ENCODE data around the gene NEDD9.

DNA sequence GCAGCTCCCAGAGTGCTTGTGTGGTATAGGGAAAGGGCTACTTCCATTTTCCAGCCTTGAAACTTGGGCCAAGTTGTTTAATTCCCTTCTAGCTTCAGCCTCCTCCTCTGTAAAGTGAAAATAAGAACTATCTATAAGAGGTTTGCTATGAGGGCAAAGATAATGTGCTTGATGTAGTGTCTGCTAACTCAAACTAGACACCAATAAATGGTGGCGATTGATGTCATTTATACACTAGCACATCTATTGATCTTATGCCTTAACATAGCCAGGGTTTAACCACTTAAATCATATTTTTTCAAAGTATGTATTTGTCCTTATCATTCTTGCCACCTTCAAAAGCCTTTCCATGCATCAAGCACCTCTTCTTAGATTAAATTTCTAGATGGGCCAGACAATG, 55.2 kb downstream of the NEDD9 start:
- TF ChIP-seq CEBPB (IDR thresholded peaks at IDR 0.05; ENCODE audit: low read depth) = no peak
- TF ChIP-seq, protein P1, sequence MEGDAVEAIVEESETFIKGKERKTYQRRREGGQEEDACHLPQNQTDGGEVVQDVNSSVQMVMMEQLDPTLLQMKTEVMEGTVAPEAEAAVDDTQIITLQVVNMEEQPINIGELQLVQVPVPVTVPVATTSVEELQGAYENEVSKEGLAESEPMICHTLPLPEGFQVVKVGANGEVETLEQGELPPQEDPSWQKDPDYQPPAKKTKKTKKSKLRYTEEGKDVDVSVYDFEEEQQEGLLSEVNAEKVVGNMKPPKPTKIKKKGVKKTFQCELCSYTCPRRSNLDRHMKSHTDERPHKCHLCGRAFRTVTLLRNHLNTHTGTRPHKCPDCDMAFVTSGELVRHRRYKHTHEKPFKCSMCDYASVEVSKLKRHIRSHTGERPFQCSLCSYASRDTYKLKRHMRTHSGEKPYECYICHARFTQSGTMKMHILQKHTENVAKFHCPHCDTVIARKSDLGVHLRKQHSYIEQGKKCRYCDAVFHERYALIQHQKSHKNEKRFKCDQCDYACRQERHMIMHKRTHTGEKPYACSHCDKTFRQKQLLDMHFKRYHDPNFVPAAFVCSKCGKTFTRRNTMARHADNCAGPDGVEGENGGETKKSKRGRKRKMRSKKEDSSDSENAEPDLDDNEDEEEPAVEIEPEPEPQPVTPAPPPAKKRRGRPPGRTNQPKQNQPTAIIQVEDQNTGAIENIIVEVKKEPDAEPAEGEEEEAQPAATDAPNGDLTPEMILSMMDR (IDR thresholded peaks at IDR 0.05 in 2 of 3, conservative IDR thresholded peaks at IDR 0.05 in 1 of 3; ENCODE audit: borderline replicate concordance in 1 of 3, insufficient read depth in 1 of 3, low read depth in 2 of 3, low read length in 2 of 3) = no peak

All from HCT116 (cell line).